ENCODE results near the gene CSK. TPM values are rescaled to one million over a fixed set of nuclear protein-coding genes. Genes with fewer than 3 reads are reported as not detected.

Gene CSK
- total RNA-seq, 2 experiments from 2014 or later, result 330 to 341 TPM

DNA sequence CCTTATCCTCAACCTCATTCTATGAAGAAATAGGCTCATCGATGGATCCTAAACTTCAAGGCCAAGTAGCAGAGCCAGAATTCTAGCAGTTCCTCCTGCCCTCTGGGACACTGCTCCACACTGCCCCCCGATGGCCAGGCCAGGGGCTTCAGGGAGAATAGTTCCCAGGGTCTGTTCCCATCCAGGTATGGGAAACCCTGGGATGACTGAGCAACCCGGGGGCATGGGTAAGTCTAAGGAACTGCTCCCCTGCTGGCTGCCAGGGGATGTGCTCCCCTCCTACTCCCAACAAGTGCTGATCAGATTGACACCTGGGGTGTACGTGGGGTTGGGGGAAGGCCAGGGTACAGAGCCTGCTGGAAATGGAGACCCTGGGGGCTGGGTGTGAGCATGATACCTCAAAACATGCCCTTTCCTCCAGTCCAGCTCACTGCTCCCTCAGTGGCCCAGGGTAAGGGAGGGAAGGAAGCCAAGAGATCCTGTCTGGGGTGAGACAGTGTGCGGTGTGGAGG lies 53.5 kb downstream of the CSK start:
- ChIA-PET POLR2A (interaction anchor here (1.5 to 1.8 kb wide), 2 partner anchors 64 to 66 kb away, joined by 3 to 4 read pairs; no protein-coding TSS in a partner anchor), CTCF (interaction anchor here (0.9 to 1.8 kb wide), 8 partner anchors 15 to 204 kb away, joined by 3 to 5 read pairs (median 4); no protein-coding TSS in a partner anchor)
- Mint-ChIP-seq H3K27me3 (no peaks in the 10 kb centered on the region), H3K9me3 (no peaks in the 10 kb centered on the region), H3K4me3 (no peak overlapping the region), H3K27ac (no peak overlapping the region), H3K36me3 (ENCODE audit: low read depth) (peaks cover 32% of the 10 kb centered on the region), H3K4me1 (peaks cover 1% of the 10 kb centered on the region)
- peak; percentile 57 for DNase-seq

DNA sequence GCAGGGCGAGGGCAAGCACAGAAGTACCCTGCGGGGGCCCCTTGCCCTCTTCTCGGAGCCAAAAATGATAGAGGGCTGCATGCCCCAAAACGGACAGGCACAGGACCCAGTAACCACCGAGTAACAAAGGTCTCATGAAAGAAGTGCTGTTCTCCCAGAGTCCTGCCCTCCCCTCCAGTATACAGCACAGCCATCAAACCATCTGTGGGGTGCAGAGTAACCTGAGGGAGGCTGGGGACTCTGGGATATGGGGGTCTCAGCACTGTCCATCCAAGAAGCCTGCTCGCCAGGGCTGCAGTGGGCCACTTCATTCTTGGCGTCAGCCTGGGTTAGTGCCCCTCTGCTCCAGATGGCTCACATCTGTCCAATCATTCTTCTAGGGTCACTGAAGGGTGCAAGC lies 55.0 kb downstream of the CSK start:
- H3K36me3 Mint-ChIP-seq (ENCODE audit: low read depth), result peaks cover 41% of the 10 kb centered on the region
- POLR2A ChIA-PET, result interaction anchor here (1.4 to 1.8 kb wide), 3 partner anchors 44 to 65 kb away, joined by 3 to 4 read pairs (median 3); no protein-coding TSS in a partner anchor
- peaks cover 15% of the 10 kb centered on the region for H3K4me1 Mint-ChIP-seq
- no peak for DNase-seq
- H3K9me3 Mint-ChIP-seq, result no peaks in the 10 kb centered on the region
- no peaks in the 10 kb centered on the region for H3K27me3 Mint-ChIP-seq
- H3K4me3 Mint-ChIP-seq, result no peak overlapping the region
- no peak overlapping the region for H3K27ac Mint-ChIP-seq
- CTCF ChIA-PET, result interaction anchor here (1.0 to 2.1 kb wide), 12 partner anchors 14 to 205 kb away, joined by 3 to 11 read pairs (median 4); partner anchors contain the start of gene FAM219B

GRCh38 chr15:74837482-74838136 lies 55.7 kb downstream of the CSK start:
- H3K27me3 Mint-ChIP-seq, result no peaks in the 10 kb centered on the region
- no peak for DNase-seq
- H3K4me3 Mint-ChIP-seq, result no peak overlapping the region
- no peak overlapping the region for H3K27ac Mint-ChIP-seq
- H3K36me3 Mint-ChIP-seq (ENCODE audit: low read depth), result peaks cover 44% of the 10 kb centered on the region
- ChIA-PET POLR2A (interaction anchor here (1.1 to 1.4 kb wide), 2 partner anchors 19 to 45 kb away, joined by 3 read pairs; no protein-coding TSS in a partner anchor), CTCF (interaction anchor here (0.6 to 2.1 kb wide), 7 partner anchors 20 to 237 kb away, joined by 3 to 11 read pairs (median 4); partner anchors contain the start of gene FAM219B)
- H3K9me3 Mint-ChIP-seq, result no peaks in the 10 kb centered on the region
- H3K4me1 Mint-ChIP-seq, result peaks cover 23% of the 10 kb centered on the region

DNA sequence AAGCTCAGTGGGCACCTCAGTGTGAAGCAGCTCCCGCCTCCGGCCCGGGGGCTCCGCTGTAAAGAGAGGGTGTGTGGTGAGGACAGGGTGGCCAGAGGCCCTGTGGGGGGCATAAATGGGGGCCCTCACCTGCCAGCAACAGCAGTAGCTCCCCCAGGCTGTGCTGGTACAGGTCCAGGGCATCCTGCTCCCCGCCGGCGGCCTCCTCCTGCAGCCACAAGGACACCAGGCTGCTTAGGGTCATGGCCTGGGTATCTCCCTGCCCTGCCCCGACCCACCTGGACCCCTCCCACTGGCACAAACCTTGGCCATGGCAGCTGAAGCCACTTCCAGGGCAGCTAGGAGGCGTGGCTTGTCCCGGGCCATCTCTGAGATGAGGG lies 56.2 kb downstream of the CSK start:
- Mint-ChIP-seq H3K4me1 (peaks cover 25% of the 10 kb centered on the region), H3K27ac (no peak overlapping the region), H3K9me3 (no peaks in the 10 kb centered on the region), H3K27me3 (no peaks in the 10 kb centered on the region), H3K4me3 (no peak overlapping the region), H3K36me3 (ENCODE audit: low read depth) (peaks cover 45% of the 10 kb centered on the region)
- POLR2A ChIA-PET, result interaction anchor here (1.1 kb wide), 1 partner anchor 18 kb away, joined by 3 read pairs; no protein-coding TSS in a partner anchor
- no peak for DNase-seq
- CTCF ChIA-PET, result interaction anchor here (0.7 to 2.1 kb wide), 6 partner anchors 8 to 134 kb away, joined by 3 to 11 read pairs (median 3); partner anchors contain the start of gene FAM219B

DNA sequence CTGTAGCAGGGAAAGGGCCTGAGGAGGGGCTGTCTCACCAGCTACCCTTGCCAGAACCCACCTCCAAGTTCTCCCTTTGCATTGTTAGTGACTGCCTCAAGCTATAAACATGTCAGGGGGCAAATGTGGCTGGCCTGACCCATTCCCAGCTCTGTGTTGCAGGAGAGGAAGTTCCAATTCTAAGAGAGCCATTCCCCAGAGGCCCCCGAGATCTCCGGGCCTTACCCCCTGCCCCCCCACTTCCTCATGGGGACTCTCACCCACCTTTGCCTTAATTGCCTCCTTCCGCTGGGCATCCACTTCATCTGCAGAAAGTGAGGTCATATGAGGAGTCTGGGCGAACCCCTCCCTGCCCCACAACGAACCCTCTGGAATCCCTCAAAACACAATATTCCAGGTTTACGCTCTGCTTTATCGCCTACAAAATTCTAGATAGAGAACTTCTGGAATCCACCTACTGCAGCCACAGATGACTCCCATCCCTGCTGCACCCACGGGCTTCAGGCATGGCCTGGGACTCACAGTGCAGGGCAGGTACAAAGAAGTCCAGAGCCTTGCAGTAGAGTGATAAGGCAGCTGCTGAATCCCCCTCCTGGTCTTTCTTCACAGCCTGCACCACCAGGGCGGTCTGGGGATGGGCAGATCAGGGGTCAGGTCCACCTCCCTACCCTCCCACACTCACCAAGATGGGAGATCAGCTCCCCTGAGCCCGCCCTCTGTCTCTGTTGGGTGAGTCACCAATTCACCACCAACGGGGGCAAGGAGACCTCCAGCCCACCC lies 57.1 kb downstream of the CSK start:
- ChIA-PET POLR2A (interaction anchor here (1.1 kb wide), 1 partner anchor 18 kb away, joined by 3 read pairs; no protein-coding TSS in a partner anchor), CTCF (interaction anchor here (1.0 to 2.5 kb wide), 5 partner anchors 9 to 68 kb away, joined by 3 to 11 read pairs (median 3); no protein-coding TSS in a partner anchor)
- peaks cover 47% of the 10 kb centered on the region for H3K36me3 Mint-ChIP-seq (ENCODE audit: low read depth)
- no peak overlapping the region for H3K27ac Mint-ChIP-seq
- H3K27me3 Mint-ChIP-seq, result no peaks in the 10 kb centered on the region
- H3K4me1 Mint-ChIP-seq, result peaks cover 31% of the 10 kb centered on the region
- H3K4me3 Mint-ChIP-seq, result no peak overlapping the region
- no peak for DNase-seq
- no peaks in the 10 kb centered on the region for H3K9me3 Mint-ChIP-seq

DNA sequence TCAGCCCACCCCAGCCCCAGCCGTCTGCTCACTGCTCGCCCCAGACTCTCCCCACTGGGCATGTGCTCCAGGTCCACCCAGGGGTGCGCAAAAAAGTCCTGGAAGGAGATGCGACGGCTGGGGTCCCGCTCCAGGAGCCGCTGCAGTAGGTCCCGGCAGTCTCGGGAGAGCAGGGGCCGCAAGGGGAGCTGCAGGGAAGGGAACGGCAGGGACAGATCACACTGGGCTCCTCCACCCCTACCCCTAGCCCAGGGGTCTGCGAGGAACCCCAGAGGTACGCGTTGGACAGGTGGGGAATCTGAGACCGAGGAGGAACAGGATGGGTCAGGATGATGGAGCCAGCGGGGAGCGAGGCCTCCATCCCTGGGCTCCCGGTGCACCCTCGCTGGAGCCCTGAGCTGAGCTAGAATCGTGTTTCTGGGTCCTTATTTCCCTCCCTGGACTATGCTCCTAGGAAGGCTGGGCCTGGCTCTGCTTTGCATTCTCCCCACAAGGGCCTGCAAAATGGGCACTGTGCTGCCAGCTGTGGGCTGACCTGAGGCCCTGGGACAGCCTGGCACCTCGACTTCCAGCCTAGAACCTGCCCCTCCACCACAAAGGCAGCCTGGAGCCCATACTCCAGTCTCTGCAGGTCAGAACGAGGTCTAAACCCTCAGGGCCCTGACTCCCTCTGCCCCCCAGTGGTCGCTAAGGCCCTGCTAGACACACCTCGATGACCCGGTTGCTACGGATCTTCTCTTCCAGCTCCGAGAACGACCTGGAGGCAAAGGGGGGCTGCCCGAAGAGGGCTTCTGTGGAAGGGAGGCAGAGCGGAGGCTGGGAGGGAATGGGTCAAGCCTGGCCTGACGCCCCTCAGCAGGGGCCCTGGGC lies 57.9 kb downstream of the CSK start:
- no peak for DNase-seq
- CTCF ChIA-PET, result interaction anchor here (2.5 kb wide), 1 partner anchor 62 kb away, joined by 11 read pairs; no protein-coding TSS in a partner anchor
- no peak overlapping the region for H3K27ac Mint-ChIP-seq
- peaks cover 53% of the 10 kb centered on the region for H3K36me3 Mint-ChIP-seq (ENCODE audit: low read depth)
- no peak overlapping the region for H3K4me3 Mint-ChIP-seq
- H3K4me1 Mint-ChIP-seq, result peaks cover 39% of the 10 kb centered on the region
- POLR2A ChIA-PET, result interaction anchor here (1.1 to 1.2 kb wide), 2 partner anchors 9 to 223 kb away, joined by 3 to 4 read pairs; no protein-coding TSS in a partner anchor
- no peaks in the 10 kb centered on the region for H3K27me3 Mint-ChIP-seq
- H3K9me3 Mint-ChIP-seq, result no peaks in the 10 kb centered on the region

GRCh38 chr15:74840851-74841775 lies 59.2 kb downstream of the CSK start:
- ChIA-PET POLR2A (interaction anchor here (0.5 to 4.9 kb wide), 7 partner anchors 10 to 284 kb away, joined by 3 to 66 read pairs (median 3); partner anchors contain the start of gene MPI), CTCF (interaction anchor here (0.6 to 2.5 kb wide), 4 partner anchors 61 to 110 kb away, joined by 3 to 11 read pairs (median 4); no protein-coding TSS in a partner anchor)
- no peaks in the 10 kb centered on the region for H3K9me3 Mint-ChIP-seq
- DNase-seq, result no peak
- peak overlapping the region; percentile 62 for H3K27ac Mint-ChIP-seq
- peaks cover 53% of the 10 kb centered on the region for H3K4me1 Mint-ChIP-seq
- no peaks in the 10 kb centered on the region for H3K27me3 Mint-ChIP-seq
- H3K36me3 Mint-ChIP-seq (ENCODE audit: low read depth), result peaks cover 53% of the 10 kb centered on the region
- H3K4me3 Mint-ChIP-seq, result peak overlapping the region; percentile 91

- peak overlapping the region; percentile 81 for H3K27ac Mint-ChIP-seq
Observed at GRCh38 chr15:74841891-74842373, 60.1 kb downstream of the CSK start.

DNA sequence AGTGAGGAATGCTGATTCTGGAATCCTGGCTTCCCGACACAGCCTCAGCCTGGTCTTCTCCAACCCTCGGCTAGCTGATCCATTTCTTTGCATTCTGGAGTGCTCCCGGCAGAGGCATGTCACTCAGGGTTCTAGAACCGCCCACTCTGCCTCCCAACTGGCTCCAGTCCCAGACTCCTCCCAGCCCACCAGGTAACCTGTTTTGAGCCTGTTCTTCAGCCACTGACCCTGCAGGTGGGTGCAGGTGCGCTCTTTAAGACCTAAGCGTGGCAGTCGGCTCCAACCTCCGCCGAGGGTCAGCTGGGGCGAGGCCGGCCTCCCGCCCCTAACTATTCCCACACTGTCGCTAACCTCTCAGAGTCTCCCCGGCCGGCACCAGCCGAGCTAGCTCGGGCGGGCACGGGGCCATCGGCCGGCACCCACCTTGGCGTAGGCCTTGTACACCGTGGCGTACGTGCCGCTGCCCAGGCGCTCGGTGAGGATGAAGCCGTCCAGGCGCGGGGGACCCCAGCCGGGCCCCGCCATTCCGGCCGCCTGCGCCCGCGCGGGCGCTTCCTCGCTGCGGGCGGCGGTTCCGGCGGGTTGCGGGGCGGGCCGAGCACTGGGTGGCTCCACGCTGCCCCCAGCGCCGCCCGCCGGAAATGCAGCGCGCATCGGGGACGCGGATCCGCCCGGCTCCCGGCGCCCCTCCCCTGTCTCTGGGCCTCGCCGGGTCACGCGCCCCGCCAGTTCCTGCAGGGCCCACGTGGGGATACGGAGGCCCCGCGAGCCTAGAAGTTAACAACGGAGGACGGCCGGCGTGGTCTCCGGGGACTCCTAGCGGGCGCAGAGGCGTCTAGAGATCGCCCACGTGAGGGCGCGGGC lies 60.9 kb downstream of the CSK start, which contains the start of gene ULK3:
TSS of gene ULK3 (minus strand) at position 576 of the 864 bp plus-strand sequence. CDS start at position 525, 51 bp downstream.
- peaks cover 55% of the 10 kb centered on the region for H3K36me3 Mint-ChIP-seq (ENCODE audit: low read depth)
- POLR2A ChIA-PET, result interaction anchor here (0.9 to 4.9 kb wide), 13 partner anchors 9 to 95 kb away, joined by 3 to 66 read pairs (median 4); partner anchors contain the start of genes COX5A, FAM219B and MPI
- CTCF ChIA-PET, result interaction anchor here (0.8 to 3.6 kb wide), 12 partner anchors 16 to 202 kb away, joined by 3 to 49 read pairs (median 4); no protein-coding TSS in a partner anchor
- H3K27me3 Mint-ChIP-seq, result no peaks in the 10 kb centered on the region
- DNase-seq, result peak; percentile 95
- H3K4me3 Mint-ChIP-seq, result peak within 1 kb of the TSS; percentile 91
- H3K27ac Mint-ChIP-seq, result peak within 1 kb of the TSS; percentile 98
- H3K9me3 Mint-ChIP-seq, result no peaks in the 10 kb centered on the region
- H3K4me1 Mint-ChIP-seq, result peaks cover 63% of the 10 kb centered on the region

More at GRCh38 chr15:74841891-74842373, 60.1 kb downstream of the CSK start:
- ChIA-PET POLR2A (interaction anchor here (0.5 to 4.9 kb wide), 9 partner anchors 27 to 285 kb away, joined by 3 to 66 read pairs (median 6); partner anchors contain the start of genes COX5A, FAM219B and MPI), CTCF (interaction anchor here (1.1 to 3.6 kb wide), 8 partner anchors 17 to 109 kb away, joined by 3 to 49 read pairs (median 8); no protein-coding TSS in a partner anchor)
- H3K9me3 Mint-ChIP-seq, result no peaks in the 10 kb centered on the region
- H3K4me1 Mint-ChIP-seq, result peaks cover 57% of the 10 kb centered on the region
- no peaks in the 10 kb centered on the region for H3K27me3 Mint-ChIP-seq
- H3K4me3 Mint-ChIP-seq, result peak overlapping the region; percentile 91
- no peak for DNase-seq
- peaks cover 51% of the 10 kb centered on the region for H3K36me3 Mint-ChIP-seq (ENCODE audit: low read depth)

DNA sequence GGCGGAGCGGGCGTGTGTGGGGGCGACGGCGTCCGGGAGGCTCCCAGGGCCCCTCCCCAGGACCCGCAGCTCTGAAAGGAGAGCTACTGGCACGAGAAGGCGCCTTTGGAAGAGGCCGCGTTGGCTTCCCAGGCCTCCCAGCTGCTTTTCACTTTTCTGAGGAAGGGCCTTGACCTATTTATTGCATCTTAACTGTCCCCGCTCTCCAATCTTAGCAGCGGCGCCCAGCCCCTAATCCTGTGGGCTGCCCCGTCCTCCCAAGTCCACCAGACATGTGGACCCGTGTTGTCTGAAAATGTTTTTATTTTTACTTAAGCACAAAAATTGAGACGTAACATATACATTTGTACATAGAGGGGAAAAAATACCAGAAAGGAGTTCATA lies 61.6 kb downstream of the CSK start:
- POLR2A ChIA-PET, result interaction anchor here (0.9 to 4.9 kb wide), 10 partner anchors 9 to 302 kb away, joined by 3 to 66 read pairs (median 6); partner anchors contain the start of genes ARID3B, COX5A, FAM219B and MPI
- peaks cover 59% of the 10 kb centered on the region for H3K36me3 Mint-ChIP-seq (ENCODE audit: low read depth)
- H3K4me1 Mint-ChIP-seq, result peaks cover 64% of the 10 kb centered on the region
- peak overlapping the region; percentile 98 for H3K27ac Mint-ChIP-seq
- no peak for DNase-seq
- H3K27me3 Mint-ChIP-seq, result no peaks in the 10 kb centered on the region
- CTCF ChIA-PET, result interaction anchor here (0.8 to 3.6 kb wide), 10 partner anchors 15 to 202 kb away, joined by 3 to 49 read pairs (median 6); no protein-coding TSS in a partner anchor
- no peaks in the 10 kb centered on the region for H3K9me3 Mint-ChIP-seq
- H3K4me3 Mint-ChIP-seq, result peak overlapping the region; percentile 81
